ENCODE results near the gene RELT.

Gene RELT

DNA sequence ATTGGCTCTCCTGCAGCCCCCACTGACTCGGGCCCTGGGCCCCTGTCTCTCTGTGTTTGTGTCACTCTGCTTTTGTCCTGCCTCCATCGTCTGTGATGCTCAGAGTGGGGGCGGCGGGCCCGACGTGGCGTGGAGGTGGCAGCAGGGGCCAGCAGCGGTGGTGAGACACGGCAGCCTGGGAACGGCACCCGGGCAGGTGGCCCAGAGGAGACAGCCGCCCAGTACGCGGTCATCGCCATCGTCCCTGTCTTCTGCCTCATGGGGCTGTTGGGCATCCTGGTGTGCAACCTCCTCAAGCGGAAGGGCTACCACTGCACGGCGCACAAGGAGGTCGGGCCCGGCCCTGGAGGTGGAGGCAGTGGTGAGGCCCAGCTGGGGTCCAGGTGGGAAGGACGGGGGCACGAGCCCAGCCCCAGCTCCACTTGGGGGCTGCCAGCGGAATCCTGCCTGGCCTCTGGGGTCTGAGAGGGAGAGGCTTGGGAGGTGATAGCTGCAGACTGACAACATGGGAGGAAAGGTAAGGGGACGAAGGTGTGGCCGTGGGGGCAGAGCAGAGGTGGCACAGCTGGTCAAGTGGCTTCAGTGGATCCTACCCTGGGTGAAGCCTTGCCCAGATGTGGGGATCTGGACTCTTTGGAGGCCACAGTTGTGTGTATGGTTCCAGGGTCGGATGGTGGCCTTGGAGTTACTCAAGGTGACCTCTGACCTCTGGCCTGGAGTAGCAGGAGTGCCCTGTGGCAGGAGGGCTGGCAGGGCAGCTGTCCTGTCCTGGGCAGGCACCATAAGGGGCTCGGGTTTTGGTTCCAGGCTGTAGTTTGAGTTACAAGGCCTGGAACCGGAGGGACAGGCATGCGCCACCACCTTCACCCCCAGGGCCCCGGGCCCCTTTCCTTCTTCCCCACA, 16.2 kb downstream of the RELT start:
- no peak for DNase-seq

- DNase-seq = no peak
Measured at GRCh38 chr11:73393011-73393380, 16.8 kb downstream of the RELT start.

- DNase-seq = peak; percentile 67 to 71
Measured at GRCh38 chr11:73393479-73394415, 17.5 kb downstream of the RELT start.

DNA sequence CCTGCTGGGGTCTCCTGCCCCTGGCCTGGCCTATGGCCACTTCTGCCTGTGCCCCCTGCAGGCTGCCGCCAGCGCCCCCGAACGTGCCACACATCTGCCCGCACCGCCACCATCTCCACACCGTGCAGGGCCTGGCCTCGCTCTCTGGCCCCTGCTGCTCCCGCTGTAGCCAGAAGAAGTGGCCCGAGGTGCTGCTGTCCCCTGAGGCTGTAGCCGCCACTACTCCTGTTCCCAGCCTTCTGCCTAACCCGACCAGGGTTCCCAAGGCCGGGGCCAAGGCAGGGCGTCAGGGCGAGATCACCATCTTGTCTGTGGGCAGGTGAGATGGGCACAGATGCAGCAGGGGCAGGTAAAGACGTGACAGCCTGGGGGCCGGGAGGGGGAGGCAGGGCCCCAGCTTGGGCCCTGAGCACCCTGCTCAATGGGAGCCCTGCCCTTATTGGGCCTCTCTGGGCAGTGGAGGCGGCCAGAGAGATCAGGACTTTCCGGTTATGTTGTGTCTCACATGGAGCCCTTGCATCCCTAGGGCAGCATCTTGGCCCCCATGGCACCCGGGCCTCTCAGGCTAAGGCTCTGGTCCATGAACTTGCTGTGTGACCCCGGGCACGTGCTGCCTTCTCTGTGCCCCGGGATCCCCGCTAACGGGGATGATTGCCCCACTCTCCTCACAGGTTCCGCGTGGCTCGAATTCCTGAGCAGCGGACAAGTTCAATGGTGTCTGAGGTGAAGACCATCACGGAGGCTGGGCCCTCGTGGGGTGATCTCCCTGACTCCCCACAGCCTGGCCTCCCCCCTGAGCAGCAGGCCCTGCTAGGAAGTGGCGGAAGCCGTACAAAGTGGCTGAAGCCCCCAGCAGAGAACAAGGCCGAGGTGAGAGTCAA, 18.5 kb downstream of the RELT start:
- no peak for DNase-seq

GRCh38 chr11:73395297-73396208, 19.4 kb downstream of the RELT start:
- DNase-seq = no peak

- no peak for DNase-seq
Measured at GRCh38 chr11:73396251-73396930, 20.2 kb downstream of the RELT start.

DNA sequence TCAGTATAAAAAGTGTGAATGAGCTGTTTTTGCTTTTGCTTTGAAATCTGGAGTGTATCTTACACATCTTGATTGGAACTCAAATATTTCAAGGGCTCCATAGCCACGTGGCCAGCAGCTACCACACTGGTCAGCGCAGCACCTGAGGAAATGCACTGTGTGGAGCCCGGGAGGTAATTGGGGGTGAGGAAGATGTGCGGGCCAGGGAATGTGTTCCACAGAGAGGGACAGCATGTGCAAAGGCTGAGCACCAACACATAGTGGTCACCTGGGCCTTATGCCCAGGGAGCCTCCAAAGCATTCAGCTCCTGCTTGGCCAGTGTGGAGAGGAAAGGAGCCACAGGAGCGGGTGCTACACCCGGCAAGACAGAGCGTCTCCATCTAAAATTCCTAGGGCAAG, 20.8 kb downstream of the RELT start:
- no peak for DNase-seq

DNA sequence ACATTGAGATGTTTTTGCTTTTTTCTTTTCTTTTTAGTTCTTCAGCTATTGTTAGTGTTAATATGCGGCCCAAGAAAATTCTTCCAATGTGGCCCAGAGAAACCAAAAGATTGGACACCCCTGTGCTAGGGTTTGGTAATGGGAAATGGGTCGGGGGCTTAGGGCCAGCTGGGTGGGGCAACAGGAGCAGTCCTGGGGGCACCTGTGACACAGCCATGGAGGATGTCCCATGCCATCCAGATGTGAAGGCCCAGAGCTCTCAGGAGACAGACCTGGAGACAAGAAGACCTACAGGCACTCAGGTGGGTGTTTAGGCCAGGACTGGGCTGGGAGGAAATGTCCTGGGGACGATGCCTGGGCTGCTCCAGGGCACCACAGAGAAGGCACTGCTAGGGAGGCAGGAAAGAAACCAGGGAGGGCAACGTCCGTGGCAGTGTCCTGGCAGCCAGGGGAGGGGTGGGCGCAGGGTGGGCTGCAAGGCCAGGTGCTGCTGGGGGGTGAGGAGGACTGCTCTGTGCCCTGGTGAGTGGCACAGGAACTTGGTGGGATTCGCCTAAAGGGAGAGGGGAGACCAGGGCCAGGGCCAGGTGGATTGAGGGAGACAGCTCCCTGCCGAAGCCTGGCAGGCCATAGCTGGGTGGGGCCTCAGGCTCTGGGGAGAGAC, 21.4 kb downstream of the RELT start:
- DNase-seq = no peak

DNA sequence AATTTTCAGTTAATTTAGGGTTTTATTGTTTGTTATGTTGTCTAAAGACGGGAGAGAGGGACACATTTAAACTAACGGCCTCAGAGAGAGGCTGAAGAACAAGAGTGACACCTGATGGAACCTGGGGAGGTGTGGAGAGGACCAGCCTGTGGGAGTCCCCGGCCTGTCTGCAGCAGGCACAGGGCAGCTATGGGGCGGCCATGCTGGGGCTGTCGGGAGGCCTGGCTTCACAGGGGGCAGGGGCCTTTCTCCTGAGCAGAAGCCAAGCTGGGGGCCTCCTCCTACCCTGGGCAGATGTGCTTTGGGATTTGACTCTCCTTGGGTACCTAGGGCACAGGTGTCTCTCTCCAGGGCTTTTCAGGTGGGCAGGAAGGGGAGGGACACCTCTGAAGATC, 21.9 kb downstream of the RELT start:
- DNase-seq = no peak

- peak in 1 of 2 donors; percentile 22 for DNase-seq
Measured at GRCh38 chr11:73398721-73399120, 22.5 kb downstream of the RELT start.

DNA sequence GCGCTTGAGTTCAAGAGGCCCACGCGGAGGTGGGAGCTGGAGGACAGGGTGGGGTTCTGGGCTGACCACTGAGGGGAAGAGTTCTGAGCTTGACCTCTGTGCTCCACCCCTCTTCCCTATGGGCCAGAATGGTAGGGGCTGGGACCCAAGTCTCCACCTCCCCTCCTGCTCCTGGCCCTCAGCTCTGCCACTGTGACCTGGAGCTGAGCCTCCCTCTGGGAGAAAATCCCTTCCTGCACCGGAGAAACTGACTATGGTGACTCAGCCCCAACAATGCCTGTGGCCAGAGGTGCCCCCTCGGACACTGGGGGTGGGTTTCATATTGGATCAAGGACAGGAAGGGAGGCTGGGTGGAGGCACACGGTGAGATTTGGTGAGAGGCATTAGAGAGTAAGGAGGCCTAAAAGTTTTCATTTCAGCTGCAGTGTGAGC, 23.0 kb downstream of the RELT start:
- DNase-seq = no peak

DNA sequence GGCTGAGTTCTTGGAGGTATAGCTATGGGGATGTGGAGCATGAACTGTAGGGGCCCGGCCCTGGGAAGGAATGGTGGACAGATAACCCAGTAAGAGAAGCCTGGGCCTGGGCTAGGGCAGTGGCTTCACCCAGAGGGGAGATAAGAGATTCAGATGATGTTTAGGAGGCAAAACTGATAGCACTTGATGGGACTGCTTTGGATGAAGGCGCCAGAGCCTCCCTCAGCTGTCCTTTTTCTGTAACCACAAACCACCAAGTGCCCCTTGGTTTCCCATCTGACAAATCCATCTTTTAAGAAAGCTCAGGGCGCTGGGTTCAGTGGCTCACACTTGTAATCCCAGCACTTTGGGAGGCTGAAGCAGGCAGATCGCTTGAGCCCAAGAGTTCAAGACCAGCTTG, 23.4 kb downstream of the RELT start:
- DNase-seq = no peak

DNA sequence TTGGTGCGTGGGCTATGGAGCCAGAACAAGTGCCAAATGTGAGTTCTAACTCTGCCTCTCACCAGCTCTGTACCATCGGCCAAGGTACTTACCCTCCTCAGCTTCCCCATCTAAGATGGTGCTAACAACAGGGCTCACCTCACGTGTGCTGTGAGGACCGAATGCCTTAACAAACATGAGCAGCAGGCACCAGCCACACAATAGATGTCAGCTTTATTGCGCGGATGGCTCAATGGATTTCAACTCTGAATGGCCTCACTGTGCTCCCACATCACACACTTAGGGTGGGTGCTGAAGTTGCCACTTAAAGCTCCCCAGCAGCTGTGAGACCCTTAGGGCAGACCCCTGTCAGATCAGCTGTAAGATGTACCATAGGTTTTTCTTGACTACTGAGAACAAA, 24.1 kb downstream of the RELT start:
- DNase-seq = peak in 1 of 2 donors; percentile 4

- peak in 1 of 2 donors; percentile 4 for DNase-seq
Measured at GRCh38 chr11:73401217-73401923, 25.2 kb downstream of the RELT start.

GRCh38 chr11:73401924-73402833, 26.0 kb downstream of the RELT start:
- peak; percentile 2 to 7 for DNase-seq

DNA sequence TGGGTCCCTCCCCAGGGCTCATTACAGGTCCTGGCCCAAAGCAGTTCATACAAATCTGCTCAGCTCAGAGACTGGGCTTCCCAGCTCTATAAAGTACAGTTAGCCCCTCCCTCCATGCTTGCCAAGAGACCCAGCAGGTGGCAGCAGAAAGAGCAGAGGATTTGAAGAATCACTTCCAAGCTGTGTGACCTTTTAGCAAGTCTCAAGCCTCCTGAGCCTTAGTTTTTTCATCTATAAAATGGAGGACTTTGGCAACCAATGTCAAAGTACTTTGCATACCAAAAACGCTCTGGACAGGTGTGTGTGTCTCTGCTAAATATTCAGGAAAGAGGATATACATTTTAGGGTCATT, 26.6 kb downstream of the RELT start:
- DNase-seq = peak; percentile 30 to 36

DNA sequence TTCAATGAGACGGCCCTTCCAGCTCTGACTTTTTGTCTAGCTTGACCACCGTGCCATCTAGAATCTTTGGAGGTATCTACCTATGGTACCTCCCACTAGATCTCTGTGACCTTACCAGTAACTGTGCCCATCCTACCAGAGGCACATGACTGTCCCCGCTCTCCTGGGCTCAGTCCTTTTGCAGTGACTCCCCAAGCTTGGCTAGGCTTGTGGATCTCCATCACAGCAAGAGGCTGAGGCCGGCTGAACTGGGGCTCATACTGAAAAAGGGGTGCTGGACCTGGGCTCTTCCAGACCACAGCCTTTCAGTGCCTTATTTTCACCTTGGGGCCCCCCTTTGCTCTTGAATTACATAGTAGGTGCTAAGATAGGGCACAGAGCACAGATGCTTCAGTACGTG, 27.3 kb downstream of the RELT start:
- DNase-seq = peak; percentile 1 to 4

- DNase-seq = peak; percentile 8 to 50
Measured at GRCh38 chr11:73404048-73404447, 27.8 kb downstream of the RELT start.
